Measurements from ENCODE around the gene ZNF536. TPM values are rescaled to one million over a fixed set of nuclear protein-coding genes. Genes with fewer than 3 reads are reported as not detected.

ZNF536 gene
- total RNA-seq, 1 donor from 2014 or later: 0.43 TPM

GRCh38 chr19:30513082-30513411 lies 140.9 kb downstream of the ZNF536 start:
- no peak overlapping the region for H3K4me3 Mint-ChIP-seq (ENCODE audit: unreplicated experiment)
- peaks cover 39% of the 10 kb centered on the region for H3K27me3 Mint-ChIP-seq (ENCODE audit: low read depth, unreplicated experiment)
- H3K9ac ChIP-seq (ENCODE audit: low read length): no peak overlapping the region
- no peaks in the 10 kb centered on the region for H3K79me2 ChIP-seq (ENCODE audit: insufficient read depth, low read length)
- TF ChIP-seq EZH2 (IDR thresholded peaks at IDR 0.05; ENCODE audit: insufficient read depth, low read length): no peak
- H4K20me1 ChIP-seq (ENCODE audit: insufficient read depth, low read length): no peaks in the 10 kb centered on the region
- no peak overlapping the region for H3K4me3 ChIP-seq (ENCODE audit: insufficient read depth, low read depth, low read length)
- H3K27me3 ChIP-seq (ENCODE audit: insufficient read depth, low read length): no peaks in the 10 kb centered on the region
- no peak overlapping the region for H3K4me2 ChIP-seq (ENCODE audit: low read length)
- FAIRE-seq (no peak), DNase-seq (ENCODE audit: low read depth) (no peak)
- no peak overlapping the region for H3K27ac Mint-ChIP-seq (ENCODE audit: unreplicated experiment)
- no peaks in the 10 kb centered on the region for H3K9me3 ChIP-seq (ENCODE audit: insufficient read depth, low read depth, low read length)
- no peak overlapping the region for H2AFZ ChIP-seq (ENCODE audit: low read depth, low read length)
- H3K27ac ChIP-seq (ENCODE audit: low read depth, low read length): no peak overlapping the region
- H3K4me1 Mint-ChIP-seq (ENCODE audit: low read depth, unreplicated experiment): no peaks in the 10 kb centered on the region
- no peaks in the 10 kb centered on the region for H3K36me3 ChIP-seq (ENCODE audit: insufficient read depth, low read length)
- no peaks in the 10 kb centered on the region for H3K4me1 ChIP-seq (ENCODE audit: insufficient read depth, low read length)
- no peaks in the 10 kb centered on the region for H3K9me3 Mint-ChIP-seq (ENCODE audit: unreplicated experiment)
- H3K36me3 Mint-ChIP-seq (ENCODE audit: low read depth, unreplicated experiment): no peaks in the 10 kb centered on the region

DNA sequence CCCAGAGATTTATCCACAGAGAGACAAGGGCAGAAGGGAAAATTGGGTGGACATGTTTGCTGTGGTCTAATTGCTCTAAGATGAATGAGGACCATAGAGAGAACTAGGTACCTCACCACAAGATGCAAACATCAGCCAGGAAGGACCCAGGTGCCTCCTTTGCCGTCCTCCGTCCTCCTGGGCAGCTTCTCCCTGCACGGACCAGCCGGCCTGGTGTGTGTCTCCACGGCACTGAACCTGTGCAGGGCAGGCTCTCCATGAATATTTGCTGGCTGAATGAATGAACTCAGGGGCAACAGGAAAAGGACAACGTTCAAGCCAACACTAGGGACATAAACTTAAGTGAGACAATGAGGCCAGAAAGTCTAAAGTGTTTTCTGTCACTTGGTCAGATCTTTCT lies 143.9 kb downstream of the ZNF536 start:
- no peak overlapping the region for H3K9ac ChIP-seq (ENCODE audit: low read length)
- no peak overlapping the region for H2AFZ ChIP-seq (ENCODE audit: low read depth, low read length)
- no peaks in the 10 kb centered on the region for H4K20me1 ChIP-seq (ENCODE audit: insufficient read depth, low read length)
- no peaks in the 10 kb centered on the region for H3K9me3 Mint-ChIP-seq (ENCODE audit: unreplicated experiment)
- FAIRE-seq (no peak), DNase-seq (ENCODE audit: low read depth) (no peak)
- no peaks in the 10 kb centered on the region for H3K36me3 ChIP-seq (ENCODE audit: insufficient read depth, low read length)
- no peak overlapping the region for H3K4me3 ChIP-seq (ENCODE audit: insufficient read depth, low read depth, low read length)
- H3K4me2 ChIP-seq (ENCODE audit: low read length): no peak overlapping the region
- H3K27ac Mint-ChIP-seq (ENCODE audit: unreplicated experiment): no peak overlapping the region
- no peaks in the 10 kb centered on the region for H3K36me3 Mint-ChIP-seq (ENCODE audit: low read depth, unreplicated experiment)
- peaks cover 51% of the 10 kb centered on the region for H3K27me3 Mint-ChIP-seq (ENCODE audit: low read depth, unreplicated experiment)
- H3K27me3 ChIP-seq (ENCODE audit: insufficient read depth, low read length): no peaks in the 10 kb centered on the region
- H3K27ac ChIP-seq (ENCODE audit: low read depth, low read length): no peak overlapping the region
- no peak for TF ChIP-seq EZH2 (IDR thresholded peaks at IDR 0.05; ENCODE audit: insufficient read depth, low read length)
- TF ChIP-seq, protein P1, sequence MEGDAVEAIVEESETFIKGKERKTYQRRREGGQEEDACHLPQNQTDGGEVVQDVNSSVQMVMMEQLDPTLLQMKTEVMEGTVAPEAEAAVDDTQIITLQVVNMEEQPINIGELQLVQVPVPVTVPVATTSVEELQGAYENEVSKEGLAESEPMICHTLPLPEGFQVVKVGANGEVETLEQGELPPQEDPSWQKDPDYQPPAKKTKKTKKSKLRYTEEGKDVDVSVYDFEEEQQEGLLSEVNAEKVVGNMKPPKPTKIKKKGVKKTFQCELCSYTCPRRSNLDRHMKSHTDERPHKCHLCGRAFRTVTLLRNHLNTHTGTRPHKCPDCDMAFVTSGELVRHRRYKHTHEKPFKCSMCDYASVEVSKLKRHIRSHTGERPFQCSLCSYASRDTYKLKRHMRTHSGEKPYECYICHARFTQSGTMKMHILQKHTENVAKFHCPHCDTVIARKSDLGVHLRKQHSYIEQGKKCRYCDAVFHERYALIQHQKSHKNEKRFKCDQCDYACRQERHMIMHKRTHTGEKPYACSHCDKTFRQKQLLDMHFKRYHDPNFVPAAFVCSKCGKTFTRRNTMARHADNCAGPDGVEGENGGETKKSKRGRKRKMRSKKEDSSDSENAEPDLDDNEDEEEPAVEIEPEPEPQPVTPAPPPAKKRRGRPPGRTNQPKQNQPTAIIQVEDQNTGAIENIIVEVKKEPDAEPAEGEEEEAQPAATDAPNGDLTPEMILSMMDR (IDR thresholded peaks at IDR 0.05; ENCODE audit: insufficient read depth, low read depth, low read length): no peak
- no peaks in the 10 kb centered on the region for H3K9me3 ChIP-seq (ENCODE audit: insufficient read depth, low read depth, low read length)
- H3K4me3 Mint-ChIP-seq (ENCODE audit: unreplicated experiment): no peak overlapping the region
- no peaks in the 10 kb centered on the region for H3K4me1 ChIP-seq (ENCODE audit: insufficient read depth, low read length)
- no peaks in the 10 kb centered on the region for H3K4me1 Mint-ChIP-seq (ENCODE audit: low read depth, unreplicated experiment)
- no peaks in the 10 kb centered on the region for H3K79me2 ChIP-seq (ENCODE audit: insufficient read depth, low read length)

DNA sequence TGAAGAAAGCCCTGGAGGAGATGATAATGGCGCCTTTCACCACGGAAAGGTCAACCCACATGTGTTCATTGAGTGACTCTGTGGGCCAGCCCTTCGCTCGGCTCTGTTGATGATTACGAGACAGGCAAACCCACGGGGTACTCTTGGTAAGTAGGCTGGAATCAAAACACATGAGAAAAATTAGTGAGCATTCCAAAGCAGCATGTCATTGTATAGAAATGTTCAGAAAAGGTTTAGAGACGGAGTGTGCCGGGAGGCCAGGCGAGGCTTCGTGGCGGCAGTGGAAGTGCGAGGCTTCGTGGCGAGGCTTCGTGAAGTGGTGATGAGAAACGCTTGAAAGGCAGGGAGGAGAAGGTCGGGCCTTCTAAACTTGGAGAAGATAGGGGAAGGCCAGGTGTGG lies 144.3 kb downstream of the ZNF536 start:
- H2AFZ ChIP-seq (ENCODE audit: low read depth, low read length): no peak overlapping the region
- no peak for FAIRE-seq
- DNase-seq (ENCODE audit: low read depth): no peak
- H4K20me1 ChIP-seq (ENCODE audit: insufficient read depth, low read length): no peaks in the 10 kb centered on the region
- no peak overlapping the region for H3K27ac ChIP-seq (ENCODE audit: low read depth, low read length)
- no peaks in the 10 kb centered on the region for H3K27me3 ChIP-seq (ENCODE audit: insufficient read depth, low read length)
- H3K4me1 ChIP-seq (ENCODE audit: insufficient read depth, low read length): no peaks in the 10 kb centered on the region
- H3K4me3 ChIP-seq (ENCODE audit: insufficient read depth, low read depth, low read length): no peak overlapping the region
- H3K9me3 ChIP-seq (ENCODE audit: insufficient read depth, low read depth, low read length): no peaks in the 10 kb centered on the region
- TF ChIP-seq EZH2 (IDR thresholded peaks at IDR 0.05; ENCODE audit: insufficient read depth, low read length): no peak
- TF ChIP-seq, protein P1 (IDR thresholded peaks at IDR 0.05; ENCODE audit: insufficient read depth, low read depth, low read length): no peak
- H3K9me3 Mint-ChIP-seq (ENCODE audit: unreplicated experiment): no peaks in the 10 kb centered on the region
- no peak overlapping the region for H3K4me3 Mint-ChIP-seq (ENCODE audit: unreplicated experiment)
- no peaks in the 10 kb centered on the region for H3K79me2 ChIP-seq (ENCODE audit: insufficient read depth, low read length)
- no peaks in the 10 kb centered on the region for H3K36me3 Mint-ChIP-seq (ENCODE audit: low read depth, unreplicated experiment)
- no peak overlapping the region for H3K9ac ChIP-seq (ENCODE audit: low read length)
- no peaks in the 10 kb centered on the region for H3K4me1 Mint-ChIP-seq (ENCODE audit: low read depth, unreplicated experiment)
- no peak overlapping the region for H3K4me2 ChIP-seq (ENCODE audit: low read length)
- no peaks in the 10 kb centered on the region for H3K36me3 ChIP-seq (ENCODE audit: insufficient read depth, low read length)
- peaks cover 55% of the 10 kb centered on the region for H3K27me3 Mint-ChIP-seq (ENCODE audit: low read depth, unreplicated experiment)
- H3K27ac Mint-ChIP-seq (ENCODE audit: unreplicated experiment): no peak overlapping the region

Data from astrocyte (in vitro differentiated cells and primary cell).